ENCODE measurements around the gene MAP3K10. TPM values are rescaled to one million over a fixed set of nuclear protein-coding genes. Genes with fewer than 3 reads are reported as not detected.

MAP3K10 gene
- total and polyA plus RNA-seq, 2 donors (not counting 1 experiment from before 2014, with no cell fraction given), result 22.5 to 41.6 TPM

DNA sequence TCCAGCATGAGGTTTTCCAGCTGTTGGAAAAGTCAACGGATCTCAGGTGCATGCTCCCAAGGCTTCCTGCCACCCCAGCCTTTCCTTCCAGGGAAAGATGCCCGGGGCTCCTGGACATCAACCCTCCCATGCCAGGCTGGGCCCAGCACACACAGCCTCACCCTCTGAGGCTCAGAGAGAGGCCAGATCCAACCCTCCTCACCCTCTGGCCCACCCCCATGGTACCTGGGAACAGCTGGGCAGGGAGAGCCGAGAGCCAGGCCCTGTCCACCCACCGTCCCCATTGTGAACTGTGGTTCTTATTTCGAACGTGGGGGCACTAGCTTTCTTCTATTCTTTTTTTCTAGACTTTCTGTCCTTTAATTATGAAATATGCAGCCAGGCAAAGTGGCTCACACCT lies 45.1 kb downstream of the MAP3K10 start:
- ATAC-seq (ENCODE audit: low read depth), result no peak

DNA sequence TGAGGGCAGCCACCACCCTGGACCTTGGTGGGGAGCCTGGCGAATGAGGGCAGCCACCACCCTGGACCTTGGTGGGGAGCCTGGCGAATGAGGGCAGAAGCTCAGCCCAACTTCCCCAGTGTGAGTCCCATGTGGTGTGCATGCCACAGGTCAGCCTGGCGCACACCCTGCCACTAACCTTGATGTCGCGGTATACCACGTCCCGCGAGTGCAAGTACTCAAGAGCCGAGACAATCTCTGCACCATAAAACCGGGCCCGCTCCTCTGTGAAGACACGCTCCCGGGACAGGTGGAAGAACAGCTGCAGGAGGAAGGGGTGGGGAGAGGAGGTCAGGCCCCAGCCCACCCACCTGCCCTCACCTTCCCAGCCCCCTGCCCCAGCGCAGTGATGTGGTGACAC lies 46.6 kb downstream of the MAP3K10 start:
- no peak for DNase-seq
- Histone ChIP-seq H3K36me3 (replicated peaks in 1 of 2; ENCODE audit: control extremely low read depth in 1 of 2, control insufficient read depth in 1 of 2, extremely low read depth in 1 of 2, insufficient read depth in 2 of 2, low read length in 1 of 2) (peaks cover 2 to 91% of the 10 kb centered on the region in 2 experiments), H3K4me1 (ENCODE audit: control insufficient read depth in 2 of 2, insufficient read depth in 2 of 2, low read length in 2 of 2) (no peaks in the 10 kb centered on the region), H3K4me3 (ENCODE audit: control extremely low read depth in 1 of 5, extremely low read depth in 1 of 5, insufficient read depth in 1 of 5, low read depth in 2 of 5, low read length in 4 of 5) (no peak overlapping the region), H3K27me3 (replicated peaks in 1 of 4; ENCODE audit: control extremely low read depth in 1 of 4, control insufficient read depth in 3 of 4, insufficient read depth in 4 of 4, low read length in 3 of 4) (no peaks in the 10 kb centered on the region), H2AFZ (ENCODE audit: insufficient read depth, low read depth, low read length, poor library complexity, severe bottlenecking) (no peak overlapping the region), H4K20me1 (ENCODE audit: control insufficient read depth, insufficient read depth, low read length, poor library complexity, severe bottlenecking) (peaks cover 44% of the 10 kb centered on the region), H3K27ac (ENCODE audit: low read length in 2 of 2) (no peak overlapping the region), H3K9ac (ENCODE audit: low read length) (no peak overlapping the region), H3K79me2 (ENCODE audit: control insufficient read depth, insufficient read depth, low read length) (no peaks in the 10 kb centered on the region), H3K4me2 (replicated peaks; ENCODE audit: low read depth, low read length, poor library complexity, severe bottlenecking) (no peak overlapping the region), H3K9me3 (ENCODE audit: control extremely low read depth in 1 of 3, control insufficient read depth in 2 of 3, insufficient read depth in 1 of 3, low read length in 2 of 3) (no peaks in the 10 kb centered on the region)
- no peaks in the 10 kb centered on the region for H3K27me3 Mint-ChIP-seq
- no peak overlapping the region for H3K4me3 Mint-ChIP-seq
- H3K4me1 Mint-ChIP-seq, result no peaks in the 10 kb centered on the region
- 95% methylated on average over 9 of the region's 14 CpGs for WGBS (ENCODE audit: insufficient coverage)
- no peak for ATAC-seq (ENCODE audit: low read depth)
- intact Hi-C loops (cut with micrococcal nuclease), result no loop called here
- no peaks in the 10 kb centered on the region for H3K9me3 Mint-ChIP-seq (ENCODE audit: insufficient read depth)
- POLR2A ChIA-PET, result no interaction called here
- no peak overlapping the region for H3K27ac Mint-ChIP-seq
- CTCF ChIA-PET, result no interaction called here
- no peak for TF ChIP-seq EZH2 (IDR thresholded peaks at IDR 0.05; ENCODE audit: borderline replicate concordance, insufficient read depth, low read depth, low read length, poor library complexity, severe bottlenecking)
- TF ChIP-seq, protein P1, sequence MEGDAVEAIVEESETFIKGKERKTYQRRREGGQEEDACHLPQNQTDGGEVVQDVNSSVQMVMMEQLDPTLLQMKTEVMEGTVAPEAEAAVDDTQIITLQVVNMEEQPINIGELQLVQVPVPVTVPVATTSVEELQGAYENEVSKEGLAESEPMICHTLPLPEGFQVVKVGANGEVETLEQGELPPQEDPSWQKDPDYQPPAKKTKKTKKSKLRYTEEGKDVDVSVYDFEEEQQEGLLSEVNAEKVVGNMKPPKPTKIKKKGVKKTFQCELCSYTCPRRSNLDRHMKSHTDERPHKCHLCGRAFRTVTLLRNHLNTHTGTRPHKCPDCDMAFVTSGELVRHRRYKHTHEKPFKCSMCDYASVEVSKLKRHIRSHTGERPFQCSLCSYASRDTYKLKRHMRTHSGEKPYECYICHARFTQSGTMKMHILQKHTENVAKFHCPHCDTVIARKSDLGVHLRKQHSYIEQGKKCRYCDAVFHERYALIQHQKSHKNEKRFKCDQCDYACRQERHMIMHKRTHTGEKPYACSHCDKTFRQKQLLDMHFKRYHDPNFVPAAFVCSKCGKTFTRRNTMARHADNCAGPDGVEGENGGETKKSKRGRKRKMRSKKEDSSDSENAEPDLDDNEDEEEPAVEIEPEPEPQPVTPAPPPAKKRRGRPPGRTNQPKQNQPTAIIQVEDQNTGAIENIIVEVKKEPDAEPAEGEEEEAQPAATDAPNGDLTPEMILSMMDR (IDR thresholded peaks at IDR 0.05), result no peak

More for the DNA sequence above, 45.1 kb downstream of the MAP3K10 start:
- H3K9me3 Mint-ChIP-seq (ENCODE audit: insufficient read depth), result no peaks in the 10 kb centered on the region
- TF ChIP-seq, protein P1 (IDR thresholded peaks at IDR 0.05), result no peak
- TF ChIP-seq EZH2 (IDR thresholded peaks at IDR 0.05; ENCODE audit: borderline replicate concordance, insufficient read depth, low read depth, low read length, poor library complexity, severe bottlenecking), result no peak
- no peak overlapping the region for H3K4me3 ChIP-seq (ENCODE audit: control extremely low read depth in 1 of 5, extremely low read depth in 1 of 5, insufficient read depth in 1 of 5, low read depth in 2 of 5, low read length in 4 of 5)
- no peak overlapping the region for H3K27ac Mint-ChIP-seq
- no peaks in the 10 kb centered on the region for H3K27me3 Mint-ChIP-seq
- peaks cover 2 to 81% of the 10 kb centered on the region in 2 experiments for H3K36me3 ChIP-seq (replicated peaks in 1 of 2; ENCODE audit: control extremely low read depth in 1 of 2, control insufficient read depth in 1 of 2, extremely low read depth in 1 of 2, insufficient read depth in 2 of 2, low read length in 1 of 2)
- H3K9me3 ChIP-seq (ENCODE audit: control extremely low read depth in 1 of 3, control insufficient read depth in 2 of 3, insufficient read depth in 1 of 3, low read length in 2 of 3), result no peaks in the 10 kb centered on the region
- no peaks in the 10 kb centered on the region for H3K27me3 ChIP-seq (replicated peaks in 1 of 4; ENCODE audit: control extremely low read depth in 1 of 4, control insufficient read depth in 3 of 4, insufficient read depth in 4 of 4, low read length in 3 of 4)
- 97% methylated on average over 4 of the region's 6 CpGs for WGBS (ENCODE audit: insufficient coverage)
- no peaks in the 10 kb centered on the region for H3K4me1 Mint-ChIP-seq
- H3K4me1 ChIP-seq (ENCODE audit: control insufficient read depth in 2 of 2, insufficient read depth in 2 of 2, low read length in 2 of 2), result no peaks in the 10 kb centered on the region
- no peaks in the 10 kb centered on the region for H3K79me2 ChIP-seq (ENCODE audit: control insufficient read depth, insufficient read depth, low read length)
- intact Hi-C loops (cut with micrococcal nuclease), result no loop called here
- H2AFZ ChIP-seq (ENCODE audit: insufficient read depth, low read depth, low read length, poor library complexity, severe bottlenecking), result no peak overlapping the region
- H4K20me1 ChIP-seq (ENCODE audit: control insufficient read depth, insufficient read depth, low read length, poor library complexity, severe bottlenecking), result peaks cover 29% of the 10 kb centered on the region
- no peak overlapping the region for H3K27ac ChIP-seq (ENCODE audit: low read length in 2 of 2)
- H3K4me3 Mint-ChIP-seq, result no peak overlapping the region
- no peak for DNase-seq
- ChIA-PET POLR2A (no interaction called here), CTCF (no interaction called here)
- no peak overlapping the region for H3K9ac ChIP-seq (ENCODE audit: low read length)
- H3K4me2 ChIP-seq (replicated peaks; ENCODE audit: low read depth, low read length, poor library complexity, severe bottlenecking), result no peak overlapping the region
